IMR-90 (cell line): ENCODE measurements around the gene NET1. TPM values are rescaled to one million over a fixed set of nuclear protein-coding genes. Genes with fewer than 3 reads are reported as not detected.

Source experiments
- ATAC-seq: fragments of 200-7000 bp; cut with Tn5 transposase; 2 replicates; pipeline ENCODE4 v1.9.1; 2020; ENCODE audit warnings: low read depth, mild to moderate bottlenecking, moderate library complexity
- BruUV-seq: library from RNA; stranded (reverse); fragments of 400-500 nt; replicated peaks from 2 replicates; lab custom pipeline; 2021; lab: Mats Ljungman, UMichigan
- CTCF ChIA-PET: fragments of 300-600 bp; formaldehyde crosslinking; extraction: SDS; loops from one replicate; lab custom pipeline; 2021; ENCODE audit warnings: antibody characterized with exemption; lab: Yijun Ruan, JAX
- POLR2A ChIA-PET: fragments of 300-600 bp; sonication (Branson Sonifier 250); formaldehyde crosslinking; loops from one replicate; lab custom pipeline; 2022; ENCODE audit warnings: antibody characterized with exemption; ENCODE audit not compliant: unreplicated experiment; lab: Charles Lee
- DNase-seq: peaks from one replicate; pipeline ENCODE4 v3.0.0; 2013
- H2AFZ ChIP-seq: replicated peaks from 2 replicates; pipeline ENCODE3; 2013; ENCODE audit warnings: low read length, mild to moderate bottlenecking; ENCODE audit not compliant: poor library complexity
- H2AK5ac ChIP-seq: 2 replicates; pipeline ENCODE4 v1.6.1; 2013; ENCODE audit warnings: low read depth, low read length, inconsistent platforms
- H2AK9ac ChIP-seq: replicated peaks from 2 replicates; pipeline ENCODE3; 2013; ENCODE audit warnings: mild to moderate bottlenecking, low read depth, low read length, moderate library complexity; ENCODE audit not compliant: poor library complexity
- H2BK120ac ChIP-seq: 2 replicates; pipeline ENCODE4 v1.6.1; 2013; ENCODE audit warnings: low read depth, low read length, inconsistent platforms
- H2BK15ac ChIP-seq: 3 replicates; pipeline ENCODE4 v1.6.1; 2013; ENCODE audit warnings: low read depth, low read length, inconsistent platforms
- H2BK20ac ChIP-seq: 2 replicates; pipeline ENCODE4 v1.6.1; 2013; ENCODE audit warnings: low read depth, mild to moderate bottlenecking, inconsistent platforms, low read length, moderate library complexity
- H2BK5ac ChIP-seq: 2 replicates; pipeline ENCODE4 v1.6.1; 2013; ENCODE audit warnings: mild to moderate bottlenecking, low read depth, low read length, inconsistent platforms; ENCODE audit not compliant: poor library complexity, severe bottlenecking
- H3K14ac ChIP-seq: replicated peaks from 2 replicates; pipeline ENCODE4 v1.6.1; 2013; ENCODE audit warnings: low read depth, low read length, inconsistent platforms
- H3K18ac ChIP-seq: 2 replicates; pipeline ENCODE4 v1.6.1; 2013; ENCODE audit warnings: low read depth, low read length, control low read depth
- H3K23ac ChIP-seq: 2 replicates; pipeline ENCODE4 v1.6.1; 2013; ENCODE audit warnings: low read depth, low read length, inconsistent platforms
- H3K27ac ChIP-seq: 2 replicates; pipeline ENCODE4 v1.5.1; 2013; ENCODE audit warnings: mild to moderate bottlenecking, control low read depth, low read length; ENCODE audit not compliant: insufficient read depth
- H3K27me3 ChIP-seq: 2 replicates; pipeline ENCODE4 v1.6.1; 2013; ENCODE audit warnings: low read length; ENCODE audit not compliant: control insufficient read depth, insufficient read depth
- H3K36me3 ChIP-seq: 2 replicates; pipeline ENCODE4 v1.6.1; 2013; ENCODE audit warnings: low read length, mixed read lengths; ENCODE audit not compliant: control insufficient read depth, insufficient read depth
- H3K4ac ChIP-seq: 2 replicates; pipeline ENCODE4 v1.6.1; 2013; ENCODE audit warnings: low read depth, low read length, inconsistent platforms
- H3K4me1 ChIP-seq: 2 replicates; pipeline ENCODE4 v1.6.1; 2013; ENCODE audit warnings: low read length, mixed read lengths; ENCODE audit not compliant: control insufficient read depth, insufficient read depth
- H3K4me2 ChIP-seq: 2 replicates; pipeline ENCODE4 v1.6.1; 2013; ENCODE audit warnings: low read depth, mild to moderate bottlenecking, control low read depth, low read length, moderate library complexity
- H3K4me3 ChIP-seq: 2 replicates; pipeline ENCODE4 v1.5.1; 2013; ENCODE audit warnings: low read depth, mild to moderate bottlenecking, control low read depth, low read length, moderate library complexity; ENCODE audit not compliant: insufficient read depth
- H3K56ac ChIP-seq: 2 replicates; pipeline ENCODE4 v1.6.1; 2013; ENCODE audit warnings: low read length, inconsistent platforms; ENCODE audit not compliant: insufficient read depth; ENCODE audit errors: extremely low read depth
- H3K79me1 ChIP-seq, 2 experiments: 2 replicates each; pipeline ENCODE4 v1.6.1; 2013; ENCODE audit warnings: low read length in 2 of 2, inconsistent platforms in 1 of 2, low read depth in 1 of 2
- H3K9ac ChIP-seq: 2 replicates; pipeline ENCODE4 v1.6.1; 2013; ENCODE audit warnings: low read depth, low read length, control low read depth
- H3K9me1 ChIP-seq: 2 replicates; pipeline ENCODE4 v1.6.1; 2013; ENCODE audit warnings: low read length, inconsistent platforms; ENCODE audit not compliant: insufficient read depth
- H3K9me3 ChIP-seq: 2 replicates; pipeline ENCODE4 v1.6.1; 2013; ENCODE audit warnings: low read length; ENCODE audit not compliant: control insufficient read depth, insufficient read depth
- H4K20me1 ChIP-seq: 2 replicates; pipeline ENCODE4 v1.6.1; 2013; ENCODE audit warnings: low read length, inconsistent platforms; ENCODE audit not compliant: insufficient read depth
- H4K5ac ChIP-seq: 2 replicates; pipeline ENCODE4 v1.6.1; 2013; ENCODE audit warnings: mild to moderate bottlenecking, low read depth, low read length, control low read depth
- H4K8ac ChIP-seq, 2 experiments: 2 replicates each; pipeline ENCODE4 v1.6.1; 2013; ENCODE audit warnings: low read depth in 2 of 2, low read length in 2 of 2, control low read depth in 1 of 2, inconsistent platforms in 1 of 2
- H4K91ac ChIP-seq: 2 replicates; pipeline ENCODE4 v1.6.1; 2013; ENCODE audit warnings: low read depth, low read length, inconsistent platforms; ENCODE audit not compliant: insufficient read depth
- BHLHE40 ChIP-seq: fragments of 150-350 bp; IDR thresholded peaks from 2 replicates; pipeline ENCODE4 v1.6.1; 2016; ENCODE audit warnings: mild to moderate bottlenecking, low read depth, low read length
- CEBPB ChIP-seq: IDR thresholded peaks from 2 replicates; pipeline ENCODE4 v1.6.1; 2012; ENCODE audit warnings: low read depth, low read length, improper control_type of control experiment
- CHD1 ChIP-seq: IDR thresholded peaks from 2 replicates; pipeline ENCODE4 v1.6.1; 2012; ENCODE audit warnings: low read depth, low read length, improper control_type of control experiment
- MAFK ChIP-seq: IDR thresholded peaks from 2 replicates; pipeline ENCODE4 v1.6.1; 2012; ENCODE audit warnings: low read depth, low read length, improper control_type of control experiment
- MXI1 ChIP-seq: IDR thresholded peaks from 2 replicates; pipeline ENCODE4 v1.6.1; 2012; ENCODE audit warnings: low read depth, mild to moderate bottlenecking, low read length, moderate library complexity, borderline replicate concordance
- NFE2L2 ChIP-seq: fragments of 150-350 bp; IDR thresholded peaks from 2 replicates; pipeline ENCODE4 v1.6.1; 2016; ENCODE audit warnings: low read depth, mild to moderate bottlenecking, low read length
- POLR2A ChIP-seq: IDR thresholded peaks from 2 replicates; pipeline ENCODE4 v1.6.1; 2012; ENCODE audit warnings: mild to moderate bottlenecking, low read depth, low read length
- RAD21 ChIP-seq: IDR thresholded peaks from 2 replicates; pipeline ENCODE4 v1.6.1; 2012; ENCODE audit warnings: low read length, improper control_type of control experiment
- RCOR1 ChIP-seq: IDR thresholded peaks from 2 replicates; pipeline ENCODE4 v1.6.1; 2012; ENCODE audit warnings: mild to moderate bottlenecking, low read length, improper control_type of control experiment; ENCODE audit not compliant: insufficient replicate concordance
- RFX5 ChIP-seq: IDR thresholded peaks from 2 replicates; pipeline ENCODE4 v1.8.0; 2012; ENCODE audit warnings: low read depth, mild to moderate bottlenecking, low read length, moderate library complexity
- SMC3 ChIP-seq: fragments of 150-350 bp; IDR thresholded peaks from 2 replicates; pipeline ENCODE4 v1.6.1; 2016; ENCODE audit warnings: low read depth, mild to moderate bottlenecking, antibody characterized with exemption, low read length, moderate library complexity
- WGBS, 2 experiments: methylation state at CpG; one replicate each; pipeline versions ENCODE4 v1.1.5 to v1.1.7; 2013; ENCODE audit warnings: missing lambda C conversion rate in 2 of 2; ENCODE audit not compliant: insufficient read length in 1 of 2; ENCODE audit errors: extremely low coverage in 2 of 2; 5-methylcytosine and 5-hydroxymethylcytosine counted together
- dilution Hi-C: fragments of 300-500 bp; cut with HindIII; formaldehyde crosslinking; loops from one replicate; pipeline ENCODE4 v1.14.3; 2018; ENCODE audit warnings: low sequenced_read_pairs; ENCODE audit not compliant: unreplicated experiment
- in situ Hi-C: fragments of 300-500 bp; cut with MboI; formaldehyde crosslinking; loops from 3 replicates; pipeline ENCODE4 v1.14.3; 2019; ENCODE audit warnings: low sequenced_read_pairs, inconsistent platforms, mixed read lengths
- intact Hi-C: fragments of 100-400 bp; cut with micrococcal nuclease; formaldehyde crosslinking; loops from 2 replicates; pipeline ENCODE4 v1.10.0; 2022
- polyA plus RNA-seq, 3 experiments: library from polyadenylated mRNA; depleted of rRNA; stranded (reverse); fragments of >200 nt; gene quantifications; 2 replicates each; pipeline ENCODE4 v1.2.3, GENCODE V29; 2012; ENCODE audit warnings: low replicate concordance in 1 of 3
- total RNA-seq: library from RNA; depleted of rRNA; stranded (reverse); fragments of >200 nt; gene quantifications from 2 replicates; pipeline ENCODE4 v1.2.3, GENCODE V29; 2012
- TF ChIP-seq, protein P1 (sequence below): fragments of 150-350 bp; IDR thresholded peaks from 2 replicates; pipeline ENCODE4 v1.6.1; 2017; ENCODE audit warnings: mild to moderate bottlenecking, antibody characterized with exemption, low read length, low read depth
- TF ChIP-seq, protein P2 (sequence below): conservative IDR thresholded peaks from 2 replicates; pipeline ENCODE4 v1.5.1; 2012; ENCODE audit warnings: mild to moderate bottlenecking, low read depth, low read length, improper control_type of control experiment
- TF ChIP-seq, protein P3 (sequence below): fragments of 150-350 bp; IDR thresholded peaks from 2 replicates; pipeline ENCODE4 v1.6.1; 2016; ENCODE audit warnings: low read depth, mild to moderate bottlenecking, low read length, moderate library complexity, borderline replicate concordance

NET1 gene
- total and polyA plus RNA-seq, 2 of the 4 experiments (the other 2 are of a cell fraction): 20.0 to 54.7 TPM

- Histone ChIP-seq H3K4me1 (no peaks in the 10 kb centered on the region; the same call in 1 of the 2 replicates), H3K36me3 (no peaks in the 10 kb centered on the region), H3K23ac (no peak overlapping the region), H3K9me1 (no peaks in the 10 kb centered on the region), H2BK20ac (no peak overlapping the region), H2BK120ac (no peak overlapping the region), H2BK5ac (no peak overlapping the region), H3K56ac (no peak overlapping the region), H3K27ac (no peak overlapping the region), H3K4me2 (no peak overlapping the region), H3K18ac (no peak overlapping the region), H2AK5ac (no peak overlapping the region), H4K5ac (no peak overlapping the region), H3K27me3 (no peaks in the 10 kb centered on the region), H3K79me1 (no peaks in the 10 kb centered on the region), H3K9ac (no peak overlapping the region), H2AK9ac (no peak overlapping the region), H3K4ac (no peak overlapping the region), H2BK15ac (no peak overlapping the region), H4K91ac (no peak overlapping the region), H3K9me3 (no peaks in the 10 kb centered on the region), H4K8ac (no peak overlapping the region), H2AFZ (no peak overlapping the region), H3K14ac (no peak overlapping the region), H4K20me1 (no peaks in the 10 kb centered on the region), H3K4me3 (no peak overlapping the region)
- WGBS, 2 experiments: 76% methylated on average over 4 of the region's 13 CpGs; no CpG with 5 or more reads in 1 of the 2 experiments
- DNase-seq (no peak), ATAC-seq (peak; percentile 40; the same call in 1 of the 2 replicates)
- intact Hi-C loops: no loop called here
- in situ Hi-C loops: no loop called here
- ChIA-PET CTCF (interaction anchor here (0.6 kb wide), 1 partner anchor 211 kb away, joined by 5 read pairs; no protein-coding TSS in a partner anchor), POLR2A (no interaction called here)
- no TSS peak for BruUV-seq
- dilution Hi-C loops: no loop called here
- TF ChIP-seq, protein P1, sequence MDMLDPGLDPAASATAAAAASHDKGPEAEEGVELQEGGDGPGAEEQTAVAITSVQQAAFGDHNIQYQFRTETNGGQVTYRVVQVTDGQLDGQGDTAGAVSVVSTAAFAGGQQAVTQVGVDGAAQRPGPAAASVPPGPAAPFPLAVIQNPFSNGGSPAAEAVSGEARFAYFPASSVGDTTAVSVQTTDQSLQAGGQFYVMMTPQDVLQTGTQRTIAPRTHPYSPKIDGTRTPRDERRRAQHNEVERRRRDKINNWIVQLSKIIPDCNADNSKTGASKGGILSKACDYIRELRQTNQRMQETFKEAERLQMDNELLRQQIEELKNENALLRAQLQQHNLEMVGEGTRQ: no peak
- TF ChIP-seq NFE2L2 (no peak), POLR2A (no peak), MXI1 (no peak), SMC3 (no peak), RAD21 (no peak), CHD1 (no peak), BHLHE40 (no peak), CEBPB (no peak), MAFK (no peak), RFX5 (no peak), RCOR1 (no peak)
- TF ChIP-seq, protein P2, sequence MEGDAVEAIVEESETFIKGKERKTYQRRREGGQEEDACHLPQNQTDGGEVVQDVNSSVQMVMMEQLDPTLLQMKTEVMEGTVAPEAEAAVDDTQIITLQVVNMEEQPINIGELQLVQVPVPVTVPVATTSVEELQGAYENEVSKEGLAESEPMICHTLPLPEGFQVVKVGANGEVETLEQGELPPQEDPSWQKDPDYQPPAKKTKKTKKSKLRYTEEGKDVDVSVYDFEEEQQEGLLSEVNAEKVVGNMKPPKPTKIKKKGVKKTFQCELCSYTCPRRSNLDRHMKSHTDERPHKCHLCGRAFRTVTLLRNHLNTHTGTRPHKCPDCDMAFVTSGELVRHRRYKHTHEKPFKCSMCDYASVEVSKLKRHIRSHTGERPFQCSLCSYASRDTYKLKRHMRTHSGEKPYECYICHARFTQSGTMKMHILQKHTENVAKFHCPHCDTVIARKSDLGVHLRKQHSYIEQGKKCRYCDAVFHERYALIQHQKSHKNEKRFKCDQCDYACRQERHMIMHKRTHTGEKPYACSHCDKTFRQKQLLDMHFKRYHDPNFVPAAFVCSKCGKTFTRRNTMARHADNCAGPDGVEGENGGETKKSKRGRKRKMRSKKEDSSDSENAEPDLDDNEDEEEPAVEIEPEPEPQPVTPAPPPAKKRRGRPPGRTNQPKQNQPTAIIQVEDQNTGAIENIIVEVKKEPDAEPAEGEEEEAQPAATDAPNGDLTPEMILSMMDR: no peak
- TF ChIP-seq, protein P3, sequence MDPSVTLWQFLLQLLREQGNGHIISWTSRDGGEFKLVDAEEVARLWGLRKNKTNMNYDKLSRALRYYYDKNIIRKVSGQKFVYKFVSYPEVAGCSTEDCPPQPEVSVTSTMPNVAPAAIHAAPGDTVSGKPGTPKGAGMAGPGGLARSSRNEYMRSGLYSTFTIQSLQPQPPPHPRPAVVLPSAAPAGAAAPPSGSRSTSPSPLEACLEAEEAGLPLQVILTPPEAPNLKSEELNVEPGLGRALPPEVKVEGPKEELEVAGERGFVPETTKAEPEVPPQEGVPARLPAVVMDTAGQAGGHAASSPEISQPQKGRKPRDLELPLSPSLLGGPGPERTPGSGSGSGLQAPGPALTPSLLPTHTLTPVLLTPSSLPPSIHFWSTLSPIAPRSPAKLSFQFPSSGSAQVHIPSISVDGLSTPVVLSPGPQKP: no peak
These were observed 64.7 kb downstream of the NET1 start for GRCh38 chr10:5476918-5477525.
